Measurements from ENCODE around the gene ZBTB16.

GRCh38 chr11:114148013-114148382 is 88.5 kb downstream of the ZBTB16 start:
- no peak for TF ChIP-seq CTCF (IDR thresholded peaks at IDR 0.05; ENCODE audit: borderline replicate concordance, extremely low read depth, low read length, poor library complexity, severe bottlenecking)
- no peak for TF ChIP-seq EZH2 (IDR thresholded peaks at IDR 0.05; ENCODE audit: borderline replicate concordance, low read depth, low read length, severe bottlenecking)

All from DND-41 (cell line).